ENCODE results near the gene ENPP1. TPM values are rescaled to one million over a fixed set of nuclear protein-coding genes. Genes with fewer than 3 reads are reported as not detected.

Gene ENPP1
- total and polyA plus RNA-seq, 9 of the 15 experiments (the other 6 are each of a cell fraction or from before 2014, with no cell fraction given), result 0.03 to 0.56 (median 0.14) TPM

DNA sequence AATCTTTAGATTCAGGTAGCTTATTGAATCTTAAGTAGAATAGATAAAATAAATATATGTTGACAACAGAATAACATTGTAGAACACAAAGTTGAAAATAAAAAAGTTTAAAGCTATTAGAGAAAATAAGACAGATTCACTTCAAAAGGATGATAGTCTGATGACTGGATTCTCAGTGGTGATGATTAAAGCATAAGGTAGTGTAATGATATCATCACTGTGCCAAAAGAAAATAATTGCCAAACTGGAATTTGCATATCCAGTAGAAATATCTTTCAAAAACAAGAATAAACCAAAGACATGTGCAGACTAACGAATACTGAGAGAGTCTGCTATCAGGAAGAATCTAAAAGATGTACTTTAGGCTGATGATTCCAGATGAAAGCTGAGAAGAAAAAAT lies 30.2 kb downstream of the ENPP1 start:
- no peak overlapping the region for H3K4me3 ChIP-seq
- no peak overlapping the region for H3K9ac ChIP-seq (ENCODE audit: insufficient read depth in 1 of 2, low read depth in 2 of 2, low read length in 2 of 2)
- TF ChIP-seq, protein P1, sequence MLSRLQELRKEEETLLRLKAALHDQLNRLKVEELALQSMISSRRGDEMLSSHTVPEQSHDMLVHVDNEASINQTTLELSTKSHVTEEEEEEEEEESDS (CRISPR knock-in tag; IDR thresholded peaks at IDR 0.05), result no peak
- TF ChIP-seq, protein P2, sequence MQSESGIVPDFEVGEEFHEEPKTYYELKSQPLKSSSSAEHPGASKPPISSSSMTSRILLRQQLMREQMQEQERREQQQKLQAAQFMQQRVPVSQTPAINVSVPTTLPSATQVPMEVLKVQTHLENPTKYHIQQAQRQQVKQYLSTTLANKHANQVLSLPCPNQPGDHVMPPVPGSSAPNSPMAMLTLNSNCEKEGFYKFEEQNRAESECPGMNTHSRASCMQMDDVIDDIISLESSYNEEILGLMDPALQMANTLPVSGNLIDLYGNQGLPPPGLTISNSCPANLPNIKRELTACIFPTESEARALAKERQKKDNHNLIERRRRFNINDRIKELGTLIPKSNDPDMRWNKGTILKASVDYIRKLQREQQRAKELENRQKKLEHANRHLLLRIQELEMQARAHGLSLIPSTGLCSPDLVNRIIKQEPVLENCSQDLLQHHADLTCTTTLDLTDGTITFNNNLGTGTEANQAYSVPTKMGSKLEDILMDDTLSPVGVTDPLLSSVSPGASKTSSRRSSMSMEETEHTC (IDR thresholded peaks at IDR 0.05), result no peak
- TF ChIP-seq TAF7 (tag; IDR thresholded peaks at IDR 0.05) (no peak), HLTF (IDR thresholded peaks at IDR 0.05) (no peak), THRAP3 (IDR thresholded peaks at IDR 0.05; ENCODE audit: borderline replicate concordance) (no peak), HEY1 (CRISPR knock-in tag; IDR thresholded peaks at IDR 0.05; ENCODE audit: borderline replicate concordance) (no peak), KAT7 (CRISPR knock-in tag; IDR thresholded peaks at IDR 0.05; ENCODE audit: borderline replicate concordance) (no peak), ZNF444 (CRISPR knock-in tag; IDR thresholded peaks at IDR 0.05) (no peak), ZNF75A (CRISPR knock-in tag; IDR thresholded peaks at IDR 0.05) (no peak)
- TF ChIP-seq, protein P3, sequence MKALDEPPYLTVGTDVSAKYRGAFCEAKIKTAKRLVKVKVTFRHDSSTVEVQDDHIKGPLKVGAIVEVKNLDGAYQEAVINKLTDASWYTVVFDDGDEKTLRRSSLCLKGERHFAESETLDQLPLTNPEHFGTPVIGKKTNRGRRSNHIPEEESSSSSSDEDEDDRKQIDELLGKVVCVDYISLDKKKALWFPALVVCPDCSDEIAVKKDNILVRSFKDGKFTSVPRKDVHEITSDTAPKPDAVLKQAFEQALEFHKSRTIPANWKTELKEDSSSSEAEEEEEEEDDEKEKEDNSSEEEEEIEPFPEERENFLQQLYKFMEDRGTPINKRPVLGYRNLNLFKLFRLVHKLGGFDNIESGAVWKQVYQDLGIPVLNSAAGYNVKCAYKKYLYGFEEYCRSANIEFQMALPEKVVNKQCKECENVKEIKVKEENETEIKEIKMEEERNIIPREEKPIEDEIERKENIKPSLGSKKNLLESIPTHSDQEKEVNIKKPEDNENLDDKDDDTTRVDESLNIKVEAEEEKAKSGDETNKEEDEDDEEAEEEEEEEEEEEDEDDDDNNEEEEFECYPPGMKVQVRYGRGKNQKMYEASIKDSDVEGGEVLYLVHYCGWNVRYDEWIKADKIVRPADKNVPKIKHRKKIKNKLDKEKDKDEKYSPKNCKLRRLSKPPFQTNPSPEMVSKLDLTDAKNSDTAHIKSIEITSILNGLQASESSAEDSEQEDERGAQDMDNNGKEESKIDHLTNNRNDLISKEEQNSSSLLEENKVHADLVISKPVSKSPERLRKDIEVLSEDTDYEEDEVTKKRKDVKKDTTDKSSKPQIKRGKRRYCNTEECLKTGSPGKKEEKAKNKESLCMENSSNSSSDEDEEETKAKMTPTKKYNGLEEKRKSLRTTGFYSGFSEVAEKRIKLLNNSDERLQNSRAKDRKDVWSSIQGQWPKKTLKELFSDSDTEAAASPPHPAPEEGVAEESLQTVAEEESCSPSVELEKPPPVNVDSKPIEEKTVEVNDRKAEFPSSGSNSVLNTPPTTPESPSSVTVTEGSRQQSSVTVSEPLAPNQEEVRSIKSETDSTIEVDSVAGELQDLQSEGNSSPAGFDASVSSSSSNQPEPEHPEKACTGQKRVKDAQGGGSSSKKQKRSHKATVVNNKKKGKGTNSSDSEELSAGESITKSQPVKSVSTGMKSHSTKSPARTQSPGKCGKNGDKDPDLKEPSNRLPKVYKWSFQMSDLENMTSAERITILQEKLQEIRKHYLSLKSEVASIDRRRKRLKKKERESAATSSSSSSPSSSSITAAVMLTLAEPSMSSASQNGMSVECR (CRISPR knock-in tag; IDR thresholded peaks at IDR 0.05), result no peak
- TF ChIP-seq, protein P4, sequence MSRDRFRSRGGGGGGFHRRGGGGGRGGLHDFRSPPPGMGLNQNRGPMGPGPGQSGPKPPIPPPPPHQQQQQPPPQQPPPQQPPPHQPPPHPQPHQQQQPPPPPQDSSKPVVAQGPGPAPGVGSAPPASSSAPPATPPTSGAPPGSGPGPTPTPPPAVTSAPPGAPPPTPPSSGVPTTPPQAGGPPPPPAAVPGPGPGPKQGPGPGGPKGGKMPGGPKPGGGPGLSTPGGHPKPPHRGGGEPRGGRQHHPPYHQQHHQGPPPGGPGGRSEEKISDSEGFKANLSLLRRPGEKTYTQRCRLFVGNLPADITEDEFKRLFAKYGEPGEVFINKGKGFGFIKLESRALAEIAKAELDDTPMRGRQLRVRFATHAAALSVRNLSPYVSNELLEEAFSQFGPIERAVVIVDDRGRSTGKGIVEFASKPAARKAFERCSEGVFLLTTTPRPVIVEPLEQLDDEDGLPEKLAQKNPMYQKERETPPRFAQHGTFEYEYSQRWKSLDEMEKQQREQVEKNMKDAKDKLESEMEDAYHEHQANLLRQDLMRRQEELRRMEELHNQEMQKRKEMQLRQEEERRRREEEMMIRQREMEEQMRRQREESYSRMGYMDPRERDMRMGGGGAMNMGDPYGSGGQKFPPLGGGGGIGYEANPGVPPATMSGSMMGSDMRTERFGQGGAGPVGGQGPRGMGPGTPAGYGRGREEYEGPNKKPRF (IDR thresholded peaks at IDR 0.05; ENCODE audit: low read depth, low read length), result no peak
- ATAC-seq (no peak), DNase-seq (ENCODE audit: extremely low read depth in 1 of 4, low spot score in 3 of 4) (no peak), FAIRE-seq (no peak)
- H3K36me3 ChIP-seq (ENCODE audit: control insufficient read depth, insufficient read depth, low read length), result no peaks in the 10 kb centered on the region
- intact Hi-C loops (cut with micrococcal nuclease), result no loop called here
- H4K20me1 ChIP-seq (replicated peaks; ENCODE audit: control insufficient read depth, insufficient read depth, low read length), result no peaks in the 10 kb centered on the region
- H3K4me1 ChIP-seq (replicated peaks in 1 of 2; ENCODE audit: control insufficient read depth in 2 of 2, insufficient read depth in 2 of 2, low read length in 2 of 2), result no peaks in the 10 kb centered on the region
- CTCF ChIA-PET (ENCODE audit: low intra/inter-chr PET ratio), result no interaction called here
- H3K79me2 ChIP-seq (ENCODE audit: control insufficient read depth, insufficient read depth, low read length), result no peaks in the 10 kb centered on the region
- H3K27me3 ChIP-seq (ENCODE audit: control insufficient read depth in 2 of 2, insufficient read depth in 2 of 2, low read length in 2 of 2), result peaks cover 0 to 4% of the 10 kb centered on the region in 2 experiments; a peak in 1 of 5 replicates
- no peaks in the 10 kb centered on the region for H3K9me1 ChIP-seq (ENCODE audit: control insufficient read depth, insufficient read depth, low read length)
- in situ Hi-C loops (cut with MboI), result no loop called here
- POLR2A ChIA-PET, result interaction anchor here (0.9 kb wide), 1 partner anchor 9 kb away, joined by 3 read pairs; no protein-coding TSS in a partner anchor
- H2AFZ ChIP-seq (ENCODE audit: low read depth, low read length), result no peak overlapping the region
- H3K27ac ChIP-seq (ENCODE audit: extremely low read depth, low read depth, low read length), result no peak overlapping the region
- no TSS peak for BruUV-seq (replicated peaks)
- H3K4me2 ChIP-seq (ENCODE audit: insufficient read depth, low read length), result no peak overlapping the region
- no peaks in the 10 kb centered on the region for H3K9me3 ChIP-seq (replicated peaks; ENCODE audit: control insufficient read depth, insufficient read depth, low read depth, low read length)
- WGBS (ENCODE audit: insufficient coverage, low coverage, missing lambda C conversion rate), result 0% methylated on average over 1 of the region's 1 CpG

All from K562 (cell line).